Naive B cell (primary cell): ENCODE results near the gene CBX8. TPM values are rescaled to one million over a fixed set of nuclear protein-coding genes. Genes with fewer than 3 reads are reported as not detected.
"Not testable (repeated sequence)": the region's sequence is repeated elsewhere in the genome, so short reads cannot be mapped to it uniquely, and the experiment has no call there.

ENCODE experiments used
- ATAC-seq, 2 donors: fragments of 150-1000 bp; cut with Tn5 transposase; 2 replicates each; pipeline ENCODE4 v1.10.0; 2021; ENCODE audit warnings: low read depth in 2 of 2, mild to moderate bottlenecking in 2 of 2, moderate library complexity in 2 of 2
- DNase-seq: peaks from one replicate; pipeline ENCODE4 v3.0.0; 2022
- H3K27ac Mint-ChIP-seq, 6 donors: one replicate each; pipeline ENCODE4 v1.8.0; 2020 to 2022; ENCODE audit warnings: mild to moderate bottlenecking in 6 of 6, mixed read lengths in 6 of 6, moderate library complexity in 5 of 6, inconsistent platforms in 2 of 6
- H3K27me3 Mint-ChIP-seq, 3 donors: one replicate each; pipeline ENCODE4 v1.8.0; 2021 to 2022; ENCODE audit warnings: mixed read lengths in 3 of 3, mild to moderate bottlenecking in 1 of 3
- H3K36me3 Mint-ChIP-seq, 2 donors: one replicate each; pipeline ENCODE4 v1.8.0; 2020 to 2022; ENCODE audit warnings: mixed read lengths in 2 of 2, inconsistent platforms in 1 of 2, mild to moderate bottlenecking in 1 of 2
- H3K4me1 Mint-ChIP-seq, 3 donors: one replicate each; pipeline ENCODE4 v1.8.0; 2020 to 2022; ENCODE audit warnings: mixed read lengths in 3 of 3, inconsistent platforms in 1 of 3, mild to moderate bottlenecking in 1 of 3, moderate library complexity in 1 of 3
- H3K4me3 Mint-ChIP-seq, 8 donors: one replicate each; pipeline ENCODE4 v1.8.0; 2020 to 2022; ENCODE audit warnings: mild to moderate bottlenecking in 8 of 8, mixed read lengths in 8 of 8, moderate library complexity in 8 of 8, inconsistent platforms in 2 of 8
- H3K9me3 Mint-ChIP-seq, 7 donors: one replicate each; pipeline ENCODE4 v1.8.0; 2020 to 2022; ENCODE audit warnings: mixed read lengths in 7 of 7, mild to moderate bottlenecking in 5 of 7, inconsistent platforms in 2 of 7, moderate library complexity in 1 of 7
- polyA plus RNA-seq, 6 donors: library from polyadenylated mRNA; unstranded; fragments of 300-500 nt; fragmentation: Illumina TruSeq; gene quantifications; one replicate each; pipeline ENCODE4 v1.2.3, GENCODE V29; 2021; ENCODE audit warnings: low read depth in 6 of 6

The CBX8 gene
- polyA plus RNA-seq, 6 donors from 2014 or later: 0.16 to 1.3 (median 0.58) TPM; not detected in 1

DNA sequence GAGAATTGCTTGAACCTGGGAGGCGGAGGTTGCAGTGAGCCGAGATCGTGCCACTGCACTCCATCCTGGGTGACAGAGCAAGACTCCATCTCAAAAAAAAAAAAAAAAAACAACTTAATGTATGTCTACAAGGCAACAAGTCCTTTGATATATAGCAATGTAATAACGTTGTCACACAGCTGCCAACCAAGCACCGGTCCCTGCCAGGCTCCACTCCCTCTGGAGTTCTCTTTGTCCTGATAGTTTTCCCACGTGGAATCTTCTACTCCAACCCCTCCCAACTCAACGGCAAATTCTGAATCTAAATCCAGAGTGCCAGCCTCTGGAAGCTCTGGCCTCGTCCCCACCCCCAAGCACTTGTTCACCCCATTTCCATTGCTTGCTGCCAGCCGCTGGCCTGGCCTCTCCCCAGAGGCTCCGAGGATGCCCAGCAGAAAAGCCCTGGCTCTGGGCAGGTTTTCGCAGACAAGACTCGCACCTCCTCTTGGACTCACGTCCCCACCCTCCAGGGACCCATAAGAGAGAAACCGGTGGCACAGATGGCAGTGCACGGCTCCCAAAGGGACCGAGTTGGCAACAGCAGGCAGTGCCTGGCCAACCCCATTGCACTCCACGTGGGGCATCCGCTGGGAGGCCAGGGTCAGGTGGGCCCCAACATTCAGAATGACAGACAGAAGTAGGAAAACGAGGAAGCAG, 34.8 kb downstream of the CBX8 start:
- Mint-ChIP-seq H3K27me3 (peaks cover 14 to 38% (median 22%) of the 10 kb centered on the region in 3 donors), H3K36me3 (no peaks in the 10 kb centered on the region), H3K9me3 (no peaks in the 10 kb centered on the region), H3K27ac (no peak overlapping the region), H3K4me1 (no peaks in the 10 kb centered on the region), H3K4me3 (no peak overlapping the region)
- ATAC-seq (no peak), DNase-seq (no peak)

GRCh38 chr17:79760197-79760906, 36.5 kb downstream of the CBX8 start:
- Mint-ChIP-seq H3K27me3 (peaks cover 18 to 43% (median 22%) of the 10 kb centered on the region in 3 donors), H3K9me3 (no peaks in the 10 kb centered on the region), H3K4me1 (no peaks in the 10 kb centered on the region), H3K4me3 (no peak overlapping the region), H3K36me3 (no peaks in the 10 kb centered on the region), H3K27ac (no peak overlapping the region)
- DNase-seq (no peak), ATAC-seq (no peak)

DNA sequence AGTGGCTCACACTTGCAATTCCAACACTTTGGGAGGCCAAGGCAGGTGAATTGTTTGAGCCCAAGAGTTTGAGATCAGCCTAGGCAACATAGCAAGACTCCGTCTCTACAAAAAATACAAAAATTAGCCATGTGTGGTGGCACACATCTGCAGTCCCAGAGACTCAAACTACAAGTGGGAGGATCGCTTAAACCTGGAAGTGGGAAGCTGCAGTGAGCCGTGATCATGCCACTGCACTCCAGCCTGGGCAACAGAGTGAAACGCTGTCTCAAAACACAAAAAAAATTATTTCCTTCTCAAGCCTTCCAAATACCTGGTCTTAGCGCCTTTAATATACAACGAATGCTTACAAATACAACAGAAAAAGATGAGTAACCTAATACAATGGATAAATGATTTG, 38.6 kb downstream of the CBX8 start:
- no peak for DNase-seq
- Mint-ChIP-seq H3K27ac (no peak overlapping the region), H3K27me3 (peaks cover 18 to 53% (median 24%) of the 10 kb centered on the region in 3 donors), H3K4me1 (no peaks in the 10 kb centered on the region), H3K36me3 (no peaks in the 10 kb centered on the region), H3K9me3 (no peaks in the 10 kb centered on the region), H3K4me3 (no peak overlapping the region)
- ATAC-seq: no peak

- no peak overlapping the region for H3K27ac Mint-ChIP-seq
- peaks cover 0 to 2% (median 0%) of the 10 kb centered on the region in 3 donors for H3K4me1 Mint-ChIP-seq
- no peaks in the 10 kb centered on the region for H3K36me3 Mint-ChIP-seq
- no peaks in the 10 kb centered on the region for H3K9me3 Mint-ChIP-seq
- peaks cover 16 to 54% (median 21%) of the 10 kb centered on the region in 3 donors for H3K27me3 Mint-ChIP-seq
- ATAC-seq (no peak), DNase-seq (no peak)
- H3K4me3 Mint-ChIP-seq: no peak overlapping the region
Observed at GRCh38 chr17:79757140-79757745, 39.6 kb downstream of the CBX8 start.

- no peaks in the 10 kb centered on the region for H3K36me3 Mint-ChIP-seq
- no peak overlapping the region for H3K4me3 Mint-ChIP-seq
- H3K4me1 Mint-ChIP-seq: peaks cover 0 to 6% (median 0%) of the 10 kb centered on the region in 3 donors
- H3K27me3 Mint-ChIP-seq: peaks cover 25 to 62% (median 36%) of the 10 kb centered on the region in 3 donors
- DNase-seq (no peak), ATAC-seq (no peak)
- no peak overlapping the region for H3K27ac Mint-ChIP-seq
- no peaks in the 10 kb centered on the region for H3K9me3 Mint-ChIP-seq
Observed at GRCh38 chr17:79755591-79755990, 41.3 kb downstream of the CBX8 start.

DNA sequence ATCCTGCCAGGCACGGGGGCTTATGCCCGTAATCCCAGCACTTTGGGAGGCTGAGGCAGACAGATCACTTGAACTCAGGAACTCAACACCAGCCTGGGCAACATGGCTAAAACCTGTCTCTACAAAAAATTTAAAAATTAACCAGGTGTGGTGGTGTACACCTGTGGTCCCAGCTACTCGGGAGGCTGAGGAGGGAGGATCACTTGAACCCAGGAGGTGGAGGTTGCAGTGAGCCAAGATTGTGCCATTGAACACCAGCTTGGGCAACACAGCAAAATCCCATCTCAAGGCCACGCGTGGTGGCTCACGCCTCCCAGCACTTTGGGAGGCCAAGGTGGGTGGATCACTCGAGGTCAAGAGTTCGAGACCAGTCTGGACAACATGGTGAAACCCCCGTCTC, 42.0 kb downstream of the CBX8 start:
- not testable (repeated sequence) for H3K4me3 Mint-ChIP-seq, ATAC-seq, DNase-seq, H3K4me1 Mint-ChIP-seq, H3K36me3 Mint-ChIP-seq, H3K9me3 Mint-ChIP-seq
- Mint-ChIP-seq H3K27me3 (peaks cover 26 to 58% (median 36%) of the 10 kb centered on the region in 3 donors), H3K27ac (peak overlapping the region in 2 of 6 donors; percentile 10 to 51)

DNA sequence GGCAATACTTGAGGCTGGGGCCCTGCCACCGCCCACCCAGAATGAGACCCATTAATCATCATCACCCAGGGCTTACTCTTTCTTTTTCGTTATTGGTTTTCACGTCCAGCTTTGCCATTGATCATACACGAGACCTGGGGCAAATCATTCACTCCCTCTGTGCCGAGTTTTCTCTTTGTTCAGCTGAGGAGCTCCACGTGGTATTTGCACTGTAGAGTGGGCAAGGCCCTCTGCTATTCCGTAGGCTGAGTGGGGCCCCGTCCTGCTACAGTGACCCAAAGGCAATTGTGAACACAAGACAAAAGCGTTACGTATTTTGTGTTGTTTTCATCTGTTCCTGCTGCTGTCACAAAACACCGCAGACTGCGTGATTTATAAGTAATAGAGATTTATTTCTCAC, 42.5 kb downstream of the CBX8 start:
- H3K9me3 Mint-ChIP-seq: no peaks in the 10 kb centered on the region
- no peak overlapping the region for H3K4me3 Mint-ChIP-seq
- DNase-seq: no peak
- peaks cover 26 to 61% (median 40%) of the 10 kb centered on the region in 3 donors for H3K27me3 Mint-ChIP-seq
- no peaks in the 10 kb centered on the region for H3K36me3 Mint-ChIP-seq
- H3K4me1 Mint-ChIP-seq: peaks cover 0 to 6% (median 0%) of the 10 kb centered on the region in 3 donors
- peak overlapping the region in 2 of 6 donors; percentile 10 to 51 for H3K27ac Mint-ChIP-seq
- no peak for ATAC-seq

DNA sequence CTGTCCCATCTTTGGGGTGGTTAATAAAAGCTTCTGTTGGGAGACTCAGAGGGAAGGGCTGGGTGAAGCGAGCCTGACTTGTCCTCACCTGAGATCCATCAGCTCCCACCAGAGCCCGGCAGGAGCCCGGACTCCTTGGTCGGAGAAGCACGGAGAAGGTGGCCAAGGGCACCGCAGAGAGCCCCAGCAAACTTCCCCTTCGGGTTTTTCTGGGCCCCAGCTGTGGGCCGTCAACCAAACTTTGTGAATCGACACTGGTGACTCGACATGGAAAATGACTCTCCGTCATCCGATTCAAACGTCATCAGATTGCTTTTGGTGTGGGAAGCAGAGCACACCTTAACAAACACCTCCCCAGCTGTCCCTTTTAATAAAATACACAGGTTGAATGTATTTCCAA, 44.7 kb downstream of the CBX8 start:
- H3K4me1 Mint-ChIP-seq: peaks cover 6 to 11% (median 9%) of the 10 kb centered on the region in 3 donors
- ATAC-seq (peak; percentile 61 to 69), DNase-seq (no peak)
- peaks cover 30 to 54% (median 33%) of the 10 kb centered on the region in 3 donors for H3K27me3 Mint-ChIP-seq
- no peak overlapping the region for H3K27ac Mint-ChIP-seq
- H3K36me3 Mint-ChIP-seq: no peaks in the 10 kb centered on the region
- peaks cover 0 to 1% (median 0%) of the 10 kb centered on the region in 7 donors for H3K9me3 Mint-ChIP-seq
- no peak overlapping the region for H3K4me3 Mint-ChIP-seq

GRCh38 chr17:79750650-79751545, 46.0 kb downstream of the CBX8 start:
- H3K9me3 Mint-ChIP-seq: peaks cover 0 to 1% (median 0%) of the 10 kb centered on the region in 7 donors
- peaks cover 6 to 21% (median 13%) of the 10 kb centered on the region in 3 donors for H3K4me1 Mint-ChIP-seq
- DNase-seq (no peak), ATAC-seq (no peak)
- peaks cover 35 to 55% (median 41%) of the 10 kb centered on the region in 3 donors for H3K27me3 Mint-ChIP-seq
- no peaks in the 10 kb centered on the region for H3K36me3 Mint-ChIP-seq
- H3K4me3 Mint-ChIP-seq: no peak overlapping the region
- H3K27ac Mint-ChIP-seq: no peak overlapping the region

DNA sequence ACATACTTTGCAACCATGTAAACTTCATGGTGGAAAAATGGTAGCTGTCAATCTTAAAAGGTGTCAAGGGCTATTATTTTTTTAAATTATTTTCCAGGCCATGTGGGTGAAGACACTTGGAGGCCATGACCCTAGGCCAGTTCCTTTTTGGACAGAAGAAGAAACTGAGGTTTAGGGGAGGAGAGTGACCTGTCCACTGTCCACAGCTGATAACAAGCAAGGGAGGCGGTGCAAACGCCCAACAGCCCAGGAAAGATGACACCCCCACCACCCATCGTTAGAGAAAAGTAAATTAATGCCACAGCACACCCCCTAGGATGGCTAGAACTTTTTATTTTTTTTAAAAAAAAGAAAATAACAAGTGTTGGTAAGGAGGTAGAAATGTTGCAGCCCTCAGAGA, 46.9 kb downstream of the CBX8 start:
- H3K27ac Mint-ChIP-seq: no peak overlapping the region
- H3K4me3 Mint-ChIP-seq: no peak overlapping the region
- H3K27me3 Mint-ChIP-seq: peaks cover 35 to 59% (median 41%) of the 10 kb centered on the region in 3 donors
- DNase-seq (no peak), ATAC-seq (no peak)
- peaks cover 11 to 24% (median 13%) of the 10 kb centered on the region in 3 donors for H3K4me1 Mint-ChIP-seq
- peaks cover 0 to 1% (median 0%) of the 10 kb centered on the region in 7 donors for H3K9me3 Mint-ChIP-seq
- H3K36me3 Mint-ChIP-seq: no peaks in the 10 kb centered on the region

- DNase-seq (no peak), ATAC-seq (no peak)
- Mint-ChIP-seq H3K36me3 (no peaks in the 10 kb centered on the region), H3K4me1 (peaks cover 11 to 24% (median 13%) of the 10 kb centered on the region in 3 donors), H3K4me3 (no peak overlapping the region), H3K27me3 (peaks cover 35 to 54% (median 37%) of the 10 kb centered on the region in 3 donors), H3K9me3 (peaks cover 0 to 1% (median 0%) of the 10 kb centered on the region in 7 donors), H3K27ac (no peak overlapping the region)
Observed at GRCh38 chr17:79749156-79749815, 47.6 kb downstream of the CBX8 start.

GRCh38 chr17:79748295-79749099, 48.4 kb downstream of the CBX8 start:
- ATAC-seq: no peak
- no peaks in the 10 kb centered on the region for H3K36me3 Mint-ChIP-seq
- H3K27ac Mint-ChIP-seq: no peak overlapping the region
- H3K9me3 Mint-ChIP-seq: peaks cover 0 to 1% (median 0%) of the 10 kb centered on the region in 7 donors
- H3K27me3 Mint-ChIP-seq: peaks cover 35 to 51% (median 35%) of the 10 kb centered on the region in 3 donors
- H3K4me3 Mint-ChIP-seq: no peak overlapping the region
- DNase-seq: no peak
- H3K4me1 Mint-ChIP-seq: peaks cover 11 to 24% (median 13%) of the 10 kb centered on the region in 3 donors
